IMR-90 (cell line): ENCODE measurements around the gene VPS26C.
"Not testable (repeated sequence)": the region's sequence is repeated elsewhere in the genome, so short reads cannot be mapped to it uniquely, and the experiment has no call there.

Experiments used
- MAFK ChIP-seq: IDR thresholded peaks from 2 replicates; pipeline ENCODE4 v1.6.1; 2012; ENCODE audit warnings: low read depth, low read length, improper control_type of control experiment
- MAZ ChIP-seq: IDR thresholded peaks from 2 replicates; pipeline ENCODE4 v1.6.1; 2012; ENCODE audit warnings: low read depth, mild to moderate bottlenecking, low read length, improper control_type of control experiment, moderate library complexity, borderline replicate concordance
- RFX5 ChIP-seq: IDR thresholded peaks from 2 replicates; pipeline ENCODE4 v1.8.0; 2012; ENCODE audit warnings: low read depth, mild to moderate bottlenecking, low read length, moderate library complexity
- TF ChIP-seq, protein P1 (sequence below): conservative IDR thresholded peaks from 2 replicates; pipeline ENCODE4 v1.5.1; 2012; ENCODE audit warnings: mild to moderate bottlenecking, low read depth, low read length, improper control_type of control experiment

DNA sequence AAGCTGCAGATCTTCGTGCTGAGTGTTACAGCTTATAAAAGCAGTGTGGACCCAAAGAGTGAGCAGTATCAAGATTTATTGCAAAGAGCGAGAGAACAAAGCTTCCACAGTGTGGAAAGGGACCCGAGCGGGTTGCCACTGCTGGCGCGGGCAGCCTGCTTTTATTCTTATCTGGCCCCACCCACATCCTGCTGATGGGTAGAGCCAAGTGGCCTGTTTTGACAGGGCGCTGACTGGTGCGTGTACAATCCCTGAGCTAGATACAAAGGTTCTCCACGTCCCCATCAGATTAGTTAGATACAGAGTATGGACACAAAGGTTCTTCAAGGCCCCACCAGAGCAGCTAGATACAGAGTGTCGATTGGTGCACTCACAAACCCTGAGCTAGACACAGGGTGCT, 15.5 kb upstream of the VPS26C start:
- TF ChIP-seq, protein P1, sequence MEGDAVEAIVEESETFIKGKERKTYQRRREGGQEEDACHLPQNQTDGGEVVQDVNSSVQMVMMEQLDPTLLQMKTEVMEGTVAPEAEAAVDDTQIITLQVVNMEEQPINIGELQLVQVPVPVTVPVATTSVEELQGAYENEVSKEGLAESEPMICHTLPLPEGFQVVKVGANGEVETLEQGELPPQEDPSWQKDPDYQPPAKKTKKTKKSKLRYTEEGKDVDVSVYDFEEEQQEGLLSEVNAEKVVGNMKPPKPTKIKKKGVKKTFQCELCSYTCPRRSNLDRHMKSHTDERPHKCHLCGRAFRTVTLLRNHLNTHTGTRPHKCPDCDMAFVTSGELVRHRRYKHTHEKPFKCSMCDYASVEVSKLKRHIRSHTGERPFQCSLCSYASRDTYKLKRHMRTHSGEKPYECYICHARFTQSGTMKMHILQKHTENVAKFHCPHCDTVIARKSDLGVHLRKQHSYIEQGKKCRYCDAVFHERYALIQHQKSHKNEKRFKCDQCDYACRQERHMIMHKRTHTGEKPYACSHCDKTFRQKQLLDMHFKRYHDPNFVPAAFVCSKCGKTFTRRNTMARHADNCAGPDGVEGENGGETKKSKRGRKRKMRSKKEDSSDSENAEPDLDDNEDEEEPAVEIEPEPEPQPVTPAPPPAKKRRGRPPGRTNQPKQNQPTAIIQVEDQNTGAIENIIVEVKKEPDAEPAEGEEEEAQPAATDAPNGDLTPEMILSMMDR, result not testable (repeated sequence)
- not testable (repeated sequence) for TF ChIP-seq RFX5, MAFK, MAZ
